Activated T-cell treated with anti-CD3 and anti-CD28 coated beads for 24 hours (primary cell): Measurements from ENCODE around the gene IL10.
"Not testable (repeated sequence)": the region's sequence is repeated elsewhere in the genome, so short reads cannot be mapped to it uniquely, and the experiment has no call there.

Experiments
- DNase-seq: peaks from one replicate; pipeline ENCODE4 v3.0.0-alpha.2; 2020; ENCODE audit warnings: low read depth

Gene IL10

GRCh38 chr1:206765771-206766170, 6.5 kb downstream of the IL10 start:
- not testable (repeated sequence) for DNase-seq

- DNase-seq: not testable (repeated sequence)
These were observed 9.4 kb downstream of the IL10 start for GRCh38 chr1:206762741-206763364.

DNA sequence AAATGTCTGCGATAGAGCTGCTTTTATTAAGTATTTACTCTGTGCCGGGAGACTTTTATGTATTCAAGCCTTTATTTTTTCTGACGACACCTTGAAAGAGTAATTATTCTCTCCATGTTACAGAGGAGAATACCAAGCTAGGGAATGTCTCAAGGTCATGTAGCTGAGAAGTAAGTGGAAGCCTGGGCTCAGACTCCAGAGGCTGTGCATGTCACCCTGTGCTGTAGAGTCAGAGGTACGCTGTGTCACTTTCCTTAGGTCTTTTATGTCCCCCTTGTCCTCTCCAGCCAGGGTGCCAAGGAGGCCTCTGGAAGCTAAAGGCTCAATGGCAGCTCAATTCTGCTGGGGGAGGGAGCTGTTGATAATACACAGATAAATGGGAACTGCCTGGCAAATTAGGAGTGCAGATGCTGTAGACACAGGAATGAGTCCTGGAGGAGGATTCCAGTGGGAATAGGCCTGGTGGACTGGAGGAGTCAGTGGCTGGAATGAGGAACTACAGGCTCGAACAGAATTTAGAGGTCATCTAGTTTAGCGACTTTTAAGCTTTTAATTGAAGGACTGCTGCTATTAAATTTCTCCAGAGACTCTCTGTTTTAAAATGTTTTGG, 11.0 kb downstream of the IL10 start:
- no peak for DNase-seq

GRCh38 chr1:206760590-206760989, 11.7 kb downstream of the IL10 start:
- DNase-seq: no peak

GRCh38 chr1:206757524-206758266, 14.6 kb downstream of the IL10 start:
- DNase-seq: no peak

GRCh38 chr1:206754011-206754410, 18.3 kb downstream of the IL10 start:
- DNase-seq: no peak

GRCh38 chr1:206753141-206753540, 19.2 kb downstream of the IL10 start:
- DNase-seq: no peak

GRCh38 chr1:206752481-206752880, 19.8 kb downstream of the IL10 start:
- DNase-seq: no peak

GRCh38 chr1:206751891-206752290, 20.4 kb downstream of the IL10 start:
- no peak for DNase-seq

DNA sequence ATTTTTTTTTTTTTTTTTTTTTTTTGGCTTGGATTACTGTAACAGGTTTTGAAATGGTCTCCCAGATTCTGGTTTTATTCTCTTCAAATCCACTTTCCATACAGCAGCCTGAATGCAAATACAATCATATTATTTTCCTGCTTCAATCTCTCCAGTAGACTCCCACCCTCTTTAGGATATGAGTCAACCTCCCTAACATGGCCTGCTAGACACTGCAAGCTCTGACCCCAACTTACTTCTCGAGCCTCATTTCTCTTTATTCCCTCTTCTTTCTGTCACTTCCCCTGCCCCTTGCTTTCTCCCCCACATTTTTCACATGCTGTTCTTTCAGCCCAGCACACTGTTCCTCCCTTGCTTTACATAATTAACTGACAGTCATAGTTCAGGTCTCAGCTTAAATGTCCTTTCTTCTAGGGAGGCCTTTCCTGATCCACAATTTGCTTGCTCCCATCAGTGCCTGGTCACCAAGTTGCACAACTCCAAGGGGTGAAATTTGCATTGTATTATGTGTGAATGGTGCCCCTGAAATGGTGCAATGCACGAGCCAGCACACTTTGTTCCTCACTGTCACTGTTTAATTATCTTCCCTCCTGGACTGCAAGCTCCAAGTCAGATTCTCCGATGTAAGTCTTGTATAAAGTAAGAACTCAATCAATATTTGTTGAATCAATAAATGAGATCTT, 23.8 kb downstream of the IL10 start:
- no peak for DNase-seq

DNA sequence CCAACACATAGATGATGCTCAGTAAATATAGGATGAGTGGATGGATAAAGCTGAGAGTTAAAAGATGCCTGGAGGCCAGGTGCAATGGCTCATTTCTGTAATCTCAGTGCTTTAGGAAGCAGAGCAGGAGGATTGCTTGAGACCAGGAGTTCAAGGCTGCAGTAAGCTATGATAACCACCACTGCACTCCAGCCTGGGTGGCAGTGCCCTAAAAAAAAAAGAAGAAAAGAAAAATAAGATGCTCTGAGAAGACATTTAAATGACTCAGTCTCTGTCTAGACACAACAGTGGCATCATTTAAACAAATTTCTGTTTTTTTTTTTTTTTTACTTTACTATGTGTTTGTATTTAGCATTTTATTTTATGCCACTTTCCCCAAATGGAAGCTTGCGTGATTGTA, 27.0 kb downstream of the IL10 start:
- DNase-seq: no peak

DNA sequence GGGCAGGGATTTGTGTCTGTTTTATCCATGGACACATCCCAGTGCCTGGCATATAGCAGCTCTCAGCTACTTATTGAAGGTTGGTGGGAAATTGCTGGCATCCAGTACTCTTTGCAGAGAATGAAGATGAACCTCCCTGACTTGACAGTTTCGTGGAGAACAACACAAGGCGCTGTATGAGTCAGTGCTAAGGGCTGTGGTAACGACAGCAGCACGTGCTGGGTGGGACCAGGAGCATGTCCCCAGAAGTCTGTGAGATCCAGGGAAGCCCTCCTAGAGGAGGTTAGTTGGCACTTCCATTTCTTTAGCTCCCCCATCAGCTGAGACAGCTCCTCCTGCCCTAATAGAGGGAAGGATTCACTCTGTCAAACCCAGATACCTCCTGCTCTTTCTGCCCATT, 27.6 kb downstream of the IL10 start:
- no peak for DNase-seq

DNA sequence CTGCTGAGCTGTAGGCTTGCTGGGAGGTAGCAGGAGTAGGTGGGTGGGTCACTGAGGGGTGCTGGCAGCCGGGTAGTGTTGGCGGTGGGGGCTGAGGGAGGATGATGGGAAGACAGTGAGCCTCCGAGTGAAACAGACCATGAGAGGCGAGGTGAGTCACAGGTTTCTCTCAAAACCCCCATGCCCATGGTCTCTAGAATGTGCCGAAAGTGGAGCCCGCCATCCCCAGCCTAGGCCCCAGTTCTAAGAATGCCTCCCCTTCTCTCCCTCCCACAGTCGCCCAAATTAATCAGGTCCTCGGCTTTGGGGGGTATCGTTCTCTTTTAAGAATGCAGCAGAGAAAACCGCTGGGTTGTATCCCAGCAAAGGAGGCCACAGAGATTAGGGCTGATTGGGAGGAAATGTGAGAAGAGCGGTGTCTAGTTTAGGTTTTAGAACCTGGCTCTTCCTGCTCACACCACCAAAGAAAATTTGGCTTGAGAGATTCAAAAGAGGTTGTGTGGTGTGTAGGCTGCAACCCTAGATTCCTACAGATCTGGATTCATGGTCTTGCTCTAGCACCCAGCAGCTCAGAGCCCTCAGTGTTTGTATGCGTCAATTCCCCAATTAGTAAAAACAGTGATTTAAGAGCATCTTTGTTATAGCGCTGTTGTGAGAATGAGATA, 29.4 kb downstream of the IL10 start:
- DNase-seq: no peak

DNA sequence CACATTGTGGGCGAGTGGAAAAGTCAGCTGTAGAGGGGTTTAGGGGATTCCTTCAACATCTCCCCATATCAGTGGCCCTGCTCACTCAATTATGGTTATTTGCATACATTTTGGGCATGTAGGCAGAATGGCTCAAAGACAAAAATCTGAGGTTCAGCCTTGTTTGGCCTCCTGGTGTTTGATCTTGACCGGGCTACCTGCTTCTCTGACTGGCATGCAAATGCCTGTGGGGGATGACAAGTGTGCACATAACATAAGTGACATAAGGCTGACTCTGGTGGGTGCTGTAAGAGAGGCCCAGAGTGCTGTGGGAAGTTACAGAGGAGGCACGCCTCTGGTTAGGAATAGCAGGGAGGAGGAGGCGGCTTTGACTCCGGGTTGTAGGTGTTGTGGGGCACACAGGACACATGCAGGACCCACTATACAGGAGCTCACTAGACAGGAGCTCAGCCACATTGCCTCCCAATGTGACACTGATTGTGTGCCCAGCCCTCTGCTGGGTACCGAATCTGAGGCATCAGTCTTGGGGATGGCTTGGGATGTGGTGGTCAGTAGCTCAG, 31.1 kb downstream of the IL10 start:
- DNase-seq: no peak

DNA sequence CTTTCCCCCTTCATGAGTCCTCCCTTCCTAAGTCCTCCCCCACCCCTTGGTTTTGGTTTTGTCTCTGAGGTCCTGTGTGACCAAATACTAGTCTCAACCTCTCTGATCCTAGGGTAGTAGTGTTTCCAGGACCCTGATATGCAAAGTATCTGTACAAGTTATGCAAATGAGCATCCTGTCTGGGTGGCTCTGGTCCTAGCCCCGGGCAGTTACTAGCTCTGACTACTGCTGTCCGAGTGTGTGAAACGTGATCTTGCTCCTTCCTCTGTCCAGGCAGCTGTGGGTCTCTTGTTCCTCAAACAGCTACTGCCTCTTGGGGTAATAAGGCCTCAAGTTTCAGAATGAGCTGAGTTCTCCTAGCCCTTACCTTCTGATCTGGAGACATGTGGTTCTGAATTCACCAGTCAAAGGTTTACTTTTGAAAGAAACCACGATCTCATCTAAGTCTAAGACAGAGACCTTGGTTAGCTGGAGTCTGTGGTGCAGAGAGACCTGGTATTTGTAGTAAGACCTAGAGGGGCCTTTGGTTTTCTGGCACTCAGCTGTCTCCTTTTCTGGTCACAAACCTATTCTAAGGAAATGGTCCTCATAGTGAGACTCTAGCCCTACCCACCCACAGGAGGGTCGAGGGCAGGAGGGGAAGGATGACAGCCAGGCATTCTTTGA, 32.8 kb downstream of the IL10 start:
- no peak for DNase-seq

DNA sequence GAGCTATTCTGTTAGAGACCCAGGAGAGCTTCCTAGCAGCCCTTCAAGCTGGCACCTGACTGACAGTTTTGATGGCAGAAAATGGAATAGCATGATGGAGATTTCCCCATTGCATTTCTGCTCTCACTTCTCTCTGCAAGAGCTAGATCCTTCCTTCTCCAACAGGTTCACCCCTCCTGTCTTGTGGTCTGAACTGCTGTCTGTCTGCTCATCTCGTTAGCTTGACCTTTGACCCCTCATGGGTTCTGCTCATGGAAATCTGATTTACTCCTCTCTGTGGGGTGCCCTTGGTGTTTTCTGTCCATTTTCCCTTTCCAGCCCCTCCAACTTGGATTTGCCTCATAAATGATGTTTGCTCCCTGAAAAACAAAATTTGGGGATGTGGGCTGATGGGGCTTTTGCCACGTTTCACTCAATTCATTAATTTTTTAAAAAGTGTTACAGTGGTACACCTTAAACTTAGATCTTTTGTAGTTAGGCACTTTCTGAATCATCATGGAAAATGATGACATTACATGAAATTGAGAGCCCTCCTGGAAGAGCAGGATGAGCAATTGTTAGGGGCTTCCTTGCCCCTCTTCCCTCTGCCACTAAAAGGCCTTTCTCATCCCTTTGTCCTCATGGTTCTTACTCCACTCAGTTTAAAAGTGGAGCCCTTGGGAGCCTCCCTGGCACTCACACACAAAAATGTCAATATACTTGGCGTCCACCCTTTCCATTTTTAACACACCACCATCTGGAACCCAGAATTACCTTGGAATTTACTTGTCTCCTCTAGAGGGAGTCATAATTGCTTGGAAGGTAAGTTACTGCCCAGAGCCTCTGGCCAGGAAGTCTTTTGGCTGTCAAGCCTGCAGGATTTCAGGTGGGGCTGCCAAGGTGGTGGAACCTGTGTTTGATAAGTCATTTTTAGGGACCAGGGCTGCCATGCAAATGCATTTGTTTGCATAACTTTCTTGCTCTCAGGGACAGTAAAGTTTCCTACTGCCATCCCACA, 33.6 kb downstream of the IL10 start:
- no peak for DNase-seq

- no peak for DNase-seq
These were observed 34.5 kb downstream of the IL10 start for GRCh38 chr1:206737729-206738201.

- DNase-seq: no peak
These were observed 35.2 kb downstream of the IL10 start for GRCh38 chr1:206736878-206737728.

DNA sequence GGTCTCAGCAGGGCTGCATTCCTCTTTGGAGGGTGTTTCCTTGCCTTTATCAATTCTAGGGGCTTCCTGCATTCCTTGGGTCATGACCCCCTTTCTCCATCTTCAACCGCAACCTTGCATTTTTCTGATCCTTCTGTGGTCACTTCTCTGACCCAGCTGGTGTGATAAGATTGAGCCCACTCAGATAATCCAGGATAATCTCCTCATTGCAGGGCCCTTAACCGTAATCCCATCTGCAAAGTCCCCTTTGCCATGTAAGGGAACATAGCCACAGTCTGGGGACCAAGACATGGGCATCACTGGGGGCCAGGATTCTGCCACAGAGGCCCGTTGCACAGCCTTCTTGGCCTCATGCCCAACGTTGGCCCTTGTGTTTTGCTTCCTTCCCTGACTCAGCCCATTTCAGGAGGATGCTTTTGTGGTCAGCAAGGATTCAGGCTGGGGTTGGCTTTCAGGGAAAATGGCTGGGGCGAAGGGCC, 36.7 kb downstream of the IL10 start:
- no peak for DNase-seq
